Measurements from ENCODE around the gene HPN. TPM values are rescaled to one million over a fixed set of nuclear protein-coding genes. Genes with fewer than 3 reads are reported as not detected.

The HPN gene
- total and polyA plus RNA-seq, 2 of the 13 experiments (the other 11 are each of a cell fraction or from before 2014, with no cell fraction given), result 46.7 to 261 TPM

DNA sequence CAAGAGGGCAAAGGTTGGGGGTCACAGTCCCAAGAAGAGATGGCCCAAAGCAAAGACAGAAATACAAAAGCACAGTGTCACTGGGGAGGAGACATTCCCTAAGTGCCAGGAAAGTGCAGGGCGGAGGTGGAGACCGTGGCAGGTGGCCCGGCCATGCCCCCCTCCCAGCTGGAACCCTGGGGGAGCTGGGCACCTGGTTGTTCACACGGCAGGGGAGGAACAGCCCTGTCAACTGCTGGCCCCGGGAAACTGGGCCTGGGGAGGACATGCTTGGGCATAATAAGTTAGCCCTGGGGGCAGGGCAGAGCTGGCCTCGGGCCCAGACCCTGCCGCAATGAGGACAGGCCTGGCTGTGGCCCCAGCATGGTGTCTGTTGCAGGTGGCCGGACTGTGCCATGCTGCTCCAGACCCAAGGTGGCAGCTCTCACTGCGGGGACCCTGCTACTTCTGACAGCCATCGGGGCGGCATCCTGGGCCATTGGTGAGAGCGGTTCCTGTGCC is 7.4 kb downstream of the HPN start (continued):
- TF ChIP-seq PAWR (CRISPR knock-in tag; IDR thresholded peaks at IDR 0.05; ENCODE audit: borderline replicate concordance) (no peak), AGO2 (optimal IDR thresholded peaks at IDR 0.05; ENCODE audit: low read depth, low read length) (peak; percentile 95), RBFOX2 (IDR thresholded peaks at IDR 0.05; ENCODE audit: low read depth, low read length) (peak; percentile 84), ZNF34 (CRISPR knock-in tag; IDR thresholded peaks at IDR 0.05; ENCODE audit: borderline replicate concordance) (no peak), NFE2L2 (IDR thresholded peaks at IDR 0.05; ENCODE audit: low read length) (no peak), HNRNPLL (IDR thresholded peaks at IDR 0.05; ENCODE audit: low read depth, low read length, poor library complexity, severe bottlenecking) (no peak), NFKB2 (CRISPR knock-in tag; IDR thresholded peaks at IDR 0.05; ENCODE audit: borderline replicate concordance) (no peak), POLR2A (IDR thresholded peaks at IDR 0.05; ENCODE audit: insufficient read depth in 1 of 2, low read depth in 2 of 2, low read length in 2 of 2) (peak in 1 of 2 experiments; percentile 40; a peak in 1 of 4 replicates), POLR2AphosphoS5 (IDR thresholded peaks at IDR 0.05; ENCODE audit: low read depth, low read length) (peak; percentile 29; the same call in 1 of the 2 replicates), MTA1 (CRISPR knock-in tag; IDR thresholded peaks at IDR 0.05; ENCODE audit: borderline replicate concordance) (no peak), MED1 (CRISPR knock-in tag; IDR thresholded peaks at IDR 0.05) (no peak), TCF7 (IDR thresholded peaks at IDR 0.05; ENCODE audit: low read depth) (no peak), MIER2 (CRISPR knock-in tag; IDR thresholded peaks at IDR 0.05) (no peak), ZNF7 (CRISPR knock-in tag; IDR thresholded peaks at IDR 0.05) (no peak), SMYD3 (CRISPR knock-in tag; IDR thresholded peaks at IDR 0.05) (no peak), TAF1 (CRISPR knock-in tag; IDR thresholded peaks at IDR 0.05) (no peak), TOPORS (CRISPR knock-in tag; IDR thresholded peaks at IDR 0.05) (no peak), ZNF282 (IDR thresholded peaks at IDR 0.05; ENCODE audit: partially characterized antibody) (no peak), ZSCAN29 (CRISPR knock-in tag; conservative IDR thresholded peaks at IDR 0.05) (no peak)
- TF ChIP-seq, protein P1, sequence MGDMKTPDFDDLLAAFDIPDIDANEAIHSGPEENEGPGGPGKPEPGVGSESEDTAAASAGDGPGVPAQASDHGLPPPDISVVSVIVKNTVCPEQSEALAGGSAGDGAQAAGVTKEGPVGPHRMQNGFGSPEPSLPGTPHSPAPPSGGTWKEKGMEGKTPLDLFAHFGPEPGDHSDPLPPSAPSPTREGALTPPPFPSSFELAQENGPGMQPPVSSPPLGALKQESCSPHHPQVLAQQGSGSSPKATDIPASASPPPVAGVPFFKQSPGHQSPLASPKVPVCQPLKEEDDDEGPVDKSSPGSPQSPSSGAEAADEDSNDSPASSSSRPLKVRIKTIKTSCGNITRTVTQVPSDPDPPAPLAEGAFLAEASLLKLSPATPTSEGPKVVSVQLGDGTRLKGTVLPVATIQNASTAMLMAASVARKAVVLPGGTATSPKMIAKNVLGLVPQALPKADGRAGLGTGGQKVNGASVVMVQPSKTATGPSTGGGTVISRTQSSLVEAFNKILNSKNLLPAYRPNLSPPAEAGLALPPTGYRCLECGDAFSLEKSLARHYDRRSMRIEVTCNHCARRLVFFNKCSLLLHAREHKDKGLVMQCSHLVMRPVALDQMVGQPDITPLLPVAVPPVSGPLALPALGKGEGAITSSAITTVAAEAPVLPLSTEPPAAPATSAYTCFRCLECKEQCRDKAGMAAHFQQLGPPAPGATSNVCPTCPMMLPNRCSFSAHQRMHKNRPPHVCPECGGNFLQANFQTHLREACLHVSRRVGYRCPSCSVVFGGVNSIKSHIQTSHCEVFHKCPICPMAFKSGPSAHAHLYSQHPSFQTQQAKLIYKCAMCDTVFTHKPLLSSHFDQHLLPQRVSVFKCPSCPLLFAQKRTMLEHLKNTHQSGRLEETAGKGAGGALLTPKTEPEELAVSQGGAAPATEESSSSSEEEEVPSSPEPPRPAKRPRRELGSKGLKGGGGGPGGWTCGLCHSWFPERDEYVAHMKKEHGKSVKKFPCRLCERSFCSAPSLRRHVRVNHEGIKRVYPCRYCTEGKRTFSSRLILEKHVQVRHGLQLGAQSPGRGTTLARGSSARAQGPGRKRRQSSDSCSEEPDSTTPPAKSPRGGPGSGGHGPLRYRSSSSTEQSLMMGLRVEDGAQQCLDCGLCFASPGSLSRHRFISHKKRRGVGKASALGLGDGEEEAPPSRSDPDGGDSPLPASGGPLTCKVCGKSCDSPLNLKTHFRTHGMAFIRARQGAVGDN (CRISPR knock-in tag; IDR thresholded peaks at IDR 0.05), result peak; percentile 27
- TF ChIP-seq, protein P2, sequence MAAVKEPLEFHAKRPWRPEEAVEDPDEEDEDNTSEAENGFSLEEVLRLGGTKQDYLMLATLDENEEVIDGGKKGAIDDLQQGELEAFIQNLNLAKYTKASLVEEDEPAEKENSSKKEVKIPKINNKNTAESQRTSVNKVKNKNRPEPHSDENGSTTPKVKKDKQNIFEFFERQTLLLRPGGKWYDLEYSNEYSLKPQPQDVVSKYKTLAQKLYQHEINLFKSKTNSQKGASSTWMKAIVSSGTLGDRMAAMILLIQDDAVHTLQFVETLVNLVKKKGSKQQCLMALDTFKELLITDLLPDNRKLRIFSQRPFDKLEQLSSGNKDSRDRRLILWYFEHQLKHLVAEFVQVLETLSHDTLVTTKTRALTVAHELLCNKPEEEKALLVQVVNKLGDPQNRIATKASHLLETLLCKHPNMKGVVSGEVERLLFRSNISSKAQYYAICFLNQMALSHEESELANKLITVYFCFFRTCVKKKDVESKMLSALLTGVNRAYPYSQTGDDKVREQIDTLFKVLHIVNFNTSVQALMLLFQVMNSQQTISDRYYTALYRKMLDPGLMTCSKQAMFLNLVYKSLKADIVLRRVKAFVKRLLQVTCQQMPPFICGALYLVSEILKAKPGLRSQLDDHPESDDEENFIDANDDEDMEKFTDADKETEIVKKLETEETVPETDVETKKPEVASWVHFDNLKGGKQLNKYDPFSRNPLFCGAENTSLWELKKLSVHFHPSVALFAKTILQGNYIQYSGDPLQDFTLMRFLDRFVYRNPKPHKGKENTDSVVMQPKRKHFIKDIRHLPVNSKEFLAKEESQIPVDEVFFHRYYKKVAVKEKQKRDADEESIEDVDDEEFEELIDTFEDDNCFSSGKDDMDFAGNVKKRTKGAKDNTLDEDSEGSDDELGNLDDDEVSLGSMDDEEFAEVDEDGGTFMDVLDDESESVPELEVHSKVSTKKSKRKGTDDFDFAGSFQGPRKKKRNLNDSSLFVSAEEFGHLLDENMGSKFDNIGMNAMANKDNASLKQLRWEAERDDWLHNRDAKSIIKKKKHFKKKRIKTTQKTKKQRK (IDR thresholded peaks at IDR 0.05; ENCODE audit: low read length), result no peak
- TF ChIP-seq, protein P3, sequence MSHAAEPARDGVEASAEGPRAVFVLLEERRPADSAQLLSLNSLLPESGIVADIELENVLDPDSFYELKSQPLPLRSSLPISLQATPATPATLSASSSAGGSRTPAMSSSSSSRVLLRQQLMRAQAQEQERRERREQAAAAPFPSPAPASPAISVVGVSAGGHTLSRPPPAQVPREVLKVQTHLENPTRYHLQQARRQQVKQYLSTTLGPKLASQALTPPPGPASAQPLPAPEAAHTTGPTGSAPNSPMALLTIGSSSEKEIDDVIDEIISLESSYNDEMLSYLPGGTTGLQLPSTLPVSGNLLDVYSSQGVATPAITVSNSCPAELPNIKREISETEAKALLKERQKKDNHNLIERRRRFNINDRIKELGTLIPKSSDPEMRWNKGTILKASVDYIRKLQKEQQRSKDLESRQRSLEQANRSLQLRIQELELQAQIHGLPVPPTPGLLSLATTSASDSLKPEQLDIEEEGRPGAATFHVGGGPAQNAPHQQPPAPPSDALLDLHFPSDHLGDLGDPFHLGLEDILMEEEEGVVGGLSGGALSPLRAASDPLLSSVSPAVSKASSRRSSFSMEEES (CRISPR knock-in tag; IDR thresholded peaks at IDR 0.05), result no peak
- TF ChIP-seq, protein P4, sequence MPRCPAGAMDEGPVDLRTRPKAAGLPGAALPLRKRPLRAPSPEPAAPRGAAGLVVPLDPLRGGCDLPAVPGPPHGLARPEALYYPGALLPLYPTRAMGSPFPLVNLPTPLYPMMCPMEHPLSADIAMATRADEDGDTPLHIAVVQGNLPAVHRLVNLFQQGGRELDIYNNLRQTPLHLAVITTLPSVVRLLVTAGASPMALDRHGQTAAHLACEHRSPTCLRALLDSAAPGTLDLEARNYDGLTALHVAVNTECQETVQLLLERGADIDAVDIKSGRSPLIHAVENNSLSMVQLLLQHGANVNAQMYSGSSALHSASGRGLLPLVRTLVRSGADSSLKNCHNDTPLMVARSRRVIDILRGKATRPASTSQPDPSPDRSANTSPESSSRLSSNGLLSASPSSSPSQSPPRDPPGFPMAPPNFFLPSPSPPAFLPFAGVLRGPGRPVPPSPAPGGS (CRISPR knock-in tag; IDR thresholded peaks at IDR 0.05), result no peak
